Effector memory CD8-positive, alpha-beta T cell (primary cell): ENCODE data around the gene KCNQ1.

Experiments
- ATAC-seq: fragments of 150-1000 bp; cut with Tn5 transposase; replicated peaks from 2 replicates; pipeline ENCODE4 v1.10.0; 2021; ENCODE audit warnings: mild to moderate bottlenecking, moderate library complexity
- DNase-seq, 3 experiments: peaks; one replicate each; pipeline ENCODE4 v3.0.0; 2021
- H3K27ac Mint-ChIP-seq, 2 donors: one replicate each; pipeline ENCODE4 v1.8.0; 2022; ENCODE audit warnings: mild to moderate bottlenecking in 2 of 2, mixed read lengths in 2 of 2, moderate library complexity in 2 of 2
- H3K27me3 Mint-ChIP-seq, 2 donors: one replicate each; pipeline ENCODE4 v1.8.0; 2022; ENCODE audit warnings: mixed read lengths in 2 of 2
- H3K36me3 Mint-ChIP-seq: one replicate; pipeline ENCODE4 v1.8.0; 2022; ENCODE audit warnings: mild to moderate bottlenecking, moderate library complexity, mixed read lengths; ENCODE audit not compliant: insufficient read depth
- H3K4me1 Mint-ChIP-seq, 2 donors: one replicate each; pipeline ENCODE4 v1.8.0; 2022; ENCODE audit warnings: low read depth in 2 of 2, mixed read lengths in 2 of 2
- H3K4me3 Mint-ChIP-seq, 2 donors: one replicate each; pipeline ENCODE4 v1.8.0; 2022; ENCODE audit warnings: mild to moderate bottlenecking in 2 of 2, mixed read lengths in 2 of 2, moderate library complexity in 2 of 2
- H3K9me3 Mint-ChIP-seq, 2 donors: one replicate each; pipeline ENCODE4 v1.8.0; 2022; ENCODE audit warnings: mixed read lengths in 2 of 2

KCNQ1 gene

DNA sequence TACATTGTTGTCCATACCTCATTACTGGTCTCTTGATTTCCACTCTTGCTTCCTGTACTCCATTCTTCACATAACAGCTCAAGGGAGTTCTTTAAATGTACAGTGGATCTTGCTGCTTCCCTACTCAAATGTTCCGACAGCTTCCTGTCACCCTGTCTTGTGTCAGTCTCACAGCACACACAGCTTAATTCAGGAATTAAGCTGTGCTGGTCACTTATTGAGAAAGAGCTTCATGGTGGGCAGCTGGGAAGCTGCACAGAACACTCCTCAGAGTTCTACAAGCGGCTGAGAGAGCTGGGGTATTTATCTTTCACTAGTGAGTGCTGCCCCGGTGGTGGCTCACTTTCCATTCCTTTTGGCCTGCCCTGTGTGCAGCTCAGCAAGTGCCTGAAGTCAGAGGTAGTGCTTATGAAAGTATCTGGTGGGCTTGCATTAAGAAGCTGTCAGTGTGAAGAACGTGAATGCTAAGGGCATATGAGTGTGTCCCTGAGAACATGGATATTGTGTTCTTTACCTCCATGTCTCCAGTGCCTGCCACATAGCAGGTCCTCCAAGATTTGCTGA lies 206.3 kb downstream of the KCNQ1 start:
- ATAC-seq (no peak), DNase-seq (no peak)
- H3K36me3 Mint-ChIP-seq: no peaks in the 10 kb centered on the region
- no peak overlapping the region for H3K4me3 Mint-ChIP-seq
- H3K9me3 Mint-ChIP-seq: peaks cover 15 to 32% of the 10 kb centered on the region in 2 donors
- H3K27ac Mint-ChIP-seq: no peak overlapping the region
- no peaks in the 10 kb centered on the region for H3K4me1 Mint-ChIP-seq
- H3K27me3 Mint-ChIP-seq: peaks cover 27 to 30% of the 10 kb centered on the region in 2 donors

DNA sequence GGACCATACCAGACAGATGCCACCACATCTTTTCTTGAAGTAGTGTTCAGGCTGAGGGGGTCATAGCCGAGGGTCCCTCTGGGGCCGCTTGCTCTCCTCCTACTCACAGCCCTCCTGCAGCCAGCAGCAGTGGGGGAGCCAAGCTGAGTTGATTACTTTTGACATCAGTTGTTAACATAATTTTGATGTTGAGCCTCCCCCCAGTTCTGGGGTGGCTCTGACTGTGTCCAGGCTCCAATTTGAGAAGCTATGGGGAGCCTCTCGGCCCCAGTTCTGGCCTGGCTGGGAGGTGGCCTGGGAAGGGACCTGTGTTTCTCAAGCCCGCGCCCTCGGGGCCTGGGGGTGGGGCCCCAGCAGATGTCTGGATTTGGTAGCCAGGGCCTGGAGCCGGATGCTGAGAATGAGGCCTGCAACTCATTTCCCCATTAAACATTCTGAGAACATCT lies 207.0 kb downstream of the KCNQ1 start:
- Mint-ChIP-seq H3K4me3 (no peak overlapping the region), H3K4me1 (no peaks in the 10 kb centered on the region), H3K27ac (no peak overlapping the region), H3K9me3 (peaks cover 15 to 31% of the 10 kb centered on the region in 2 donors), H3K36me3 (no peaks in the 10 kb centered on the region), H3K27me3 (peaks cover 29% of the 10 kb centered on the region in 2 donors)
- no peak for DNase-seq
- ATAC-seq: no peak

DNA sequence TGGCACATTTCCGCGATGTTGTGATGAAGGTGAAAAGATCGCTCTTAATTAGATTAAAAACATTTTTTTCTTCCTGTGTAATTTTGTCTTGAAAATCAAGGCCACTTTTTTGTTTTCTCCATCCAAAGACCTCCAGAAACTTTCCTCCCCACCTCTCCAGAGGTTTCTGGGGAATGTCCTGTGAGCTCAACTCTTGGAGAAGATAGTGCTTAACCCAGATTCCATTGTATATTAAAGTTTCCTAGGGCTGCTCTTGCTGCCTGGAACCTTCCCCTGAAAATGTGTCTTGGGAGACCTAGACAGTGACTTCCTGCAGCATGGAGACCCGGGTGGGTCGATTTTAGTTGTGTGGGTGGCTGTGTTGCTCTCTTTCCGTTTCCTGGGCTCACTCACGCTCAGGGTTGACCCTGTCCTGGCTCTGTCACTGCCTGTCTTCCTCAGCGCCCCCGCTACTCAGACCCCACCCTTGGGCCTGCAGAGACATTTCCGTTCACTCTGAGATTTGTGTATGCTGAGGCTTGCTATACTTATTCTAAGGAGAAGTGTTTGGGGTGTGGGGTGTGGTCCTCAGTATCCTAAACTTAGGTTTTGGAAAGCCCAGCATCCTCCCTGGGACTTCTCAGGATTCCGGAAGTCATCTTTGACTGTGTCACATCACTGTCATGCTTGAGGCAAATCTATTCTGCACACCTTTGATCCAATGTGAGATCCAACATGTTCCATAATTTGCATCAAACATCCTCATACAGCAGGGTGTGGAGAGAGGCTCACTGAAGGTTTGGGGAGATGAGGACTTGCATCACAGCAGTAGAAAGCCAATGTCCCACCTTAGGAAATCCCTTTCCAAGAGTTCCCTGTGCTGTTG lies 207.8 kb downstream of the KCNQ1 start:
- Mint-ChIP-seq H3K27ac (no peak overlapping the region), H3K4me3 (no peak overlapping the region), H3K9me3 (peaks cover 12 to 25% of the 10 kb centered on the region in 2 donors), H3K4me1 (no peaks in the 10 kb centered on the region), H3K27me3 (peaks cover 21 to 23% of the 10 kb centered on the region in 2 donors), H3K36me3 (no peaks in the 10 kb centered on the region)
- DNase-seq: no peak
- ATAC-seq: no peak

DNA sequence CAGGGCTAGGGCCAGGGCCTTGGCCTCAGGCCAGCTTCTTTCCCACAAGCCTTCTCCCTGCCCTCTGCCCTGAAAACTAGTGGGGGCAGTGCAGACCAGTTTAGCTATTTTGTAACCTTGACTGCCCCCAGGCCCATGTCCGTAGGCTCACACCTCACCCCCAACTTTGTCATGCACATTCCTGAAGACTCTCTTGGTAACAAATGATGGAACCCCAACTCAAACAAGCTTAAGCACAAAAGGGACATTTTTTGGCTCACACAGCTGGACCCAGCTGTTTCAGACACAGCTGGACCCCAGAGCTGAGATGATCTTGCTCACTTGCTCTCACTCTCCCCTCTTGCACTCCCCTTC lies 208.4 kb downstream of the KCNQ1 start:
- H3K9me3 Mint-ChIP-seq: peaks cover 12 to 25% of the 10 kb centered on the region in 2 donors
- H3K4me3 Mint-ChIP-seq: no peak overlapping the region
- H3K27ac Mint-ChIP-seq: no peak overlapping the region
- no peaks in the 10 kb centered on the region for H3K4me1 Mint-ChIP-seq
- H3K27me3 Mint-ChIP-seq: peaks cover 21 to 23% of the 10 kb centered on the region in 2 donors
- H3K36me3 Mint-ChIP-seq: no peaks in the 10 kb centered on the region
- ATAC-seq: no peak
- DNase-seq: no peak

DNA sequence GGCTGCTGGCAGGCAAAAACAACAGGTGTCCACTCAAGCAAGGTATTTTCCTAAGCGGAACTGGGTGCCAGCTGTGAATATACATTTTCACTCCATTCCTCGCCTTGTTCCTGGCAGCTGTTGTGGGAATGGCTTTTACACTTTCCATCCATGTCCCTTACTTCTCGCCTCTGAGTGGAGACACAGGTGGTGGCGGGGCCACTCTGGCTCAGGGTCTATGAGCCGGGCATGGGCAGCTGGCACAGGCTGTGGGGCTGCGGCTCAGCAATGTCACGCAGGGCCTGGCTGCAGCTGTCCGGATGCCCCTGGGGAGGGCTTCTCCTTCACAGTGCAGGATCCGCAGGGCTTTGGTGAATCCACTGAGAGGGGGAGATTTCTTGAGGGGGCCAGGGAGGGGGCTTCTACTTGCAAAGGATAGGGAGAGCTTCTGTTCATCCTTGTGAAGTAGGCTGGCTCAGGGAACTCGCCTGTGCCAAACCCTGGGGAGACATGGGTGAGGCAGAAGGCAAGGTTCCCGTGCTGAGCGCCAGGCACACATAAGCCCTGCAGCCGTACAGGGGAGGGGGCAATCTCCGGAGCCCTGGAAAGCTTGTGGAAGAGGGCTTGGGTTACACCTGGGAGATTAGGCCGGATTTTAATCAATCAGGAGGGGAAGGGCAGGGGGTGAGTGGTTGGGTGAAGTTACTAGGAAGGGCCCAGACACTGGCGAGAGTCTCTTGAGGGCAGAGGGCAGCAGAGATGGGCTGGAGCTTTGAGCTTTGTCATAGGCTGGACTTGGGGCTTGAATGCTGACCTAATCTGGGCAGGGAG lies 209.3 kb downstream of the KCNQ1 start:
- H3K27me3 Mint-ChIP-seq: peaks cover 20 to 21% of the 10 kb centered on the region in 2 donors
- no peak overlapping the region for H3K27ac Mint-ChIP-seq
- no peaks in the 10 kb centered on the region for H3K36me3 Mint-ChIP-seq
- no peak for DNase-seq
- H3K4me3 Mint-ChIP-seq: no peak overlapping the region
- no peaks in the 10 kb centered on the region for H3K4me1 Mint-ChIP-seq
- peaks cover 12 to 20% of the 10 kb centered on the region in 2 donors for H3K9me3 Mint-ChIP-seq
- ATAC-seq: no peak

DNA sequence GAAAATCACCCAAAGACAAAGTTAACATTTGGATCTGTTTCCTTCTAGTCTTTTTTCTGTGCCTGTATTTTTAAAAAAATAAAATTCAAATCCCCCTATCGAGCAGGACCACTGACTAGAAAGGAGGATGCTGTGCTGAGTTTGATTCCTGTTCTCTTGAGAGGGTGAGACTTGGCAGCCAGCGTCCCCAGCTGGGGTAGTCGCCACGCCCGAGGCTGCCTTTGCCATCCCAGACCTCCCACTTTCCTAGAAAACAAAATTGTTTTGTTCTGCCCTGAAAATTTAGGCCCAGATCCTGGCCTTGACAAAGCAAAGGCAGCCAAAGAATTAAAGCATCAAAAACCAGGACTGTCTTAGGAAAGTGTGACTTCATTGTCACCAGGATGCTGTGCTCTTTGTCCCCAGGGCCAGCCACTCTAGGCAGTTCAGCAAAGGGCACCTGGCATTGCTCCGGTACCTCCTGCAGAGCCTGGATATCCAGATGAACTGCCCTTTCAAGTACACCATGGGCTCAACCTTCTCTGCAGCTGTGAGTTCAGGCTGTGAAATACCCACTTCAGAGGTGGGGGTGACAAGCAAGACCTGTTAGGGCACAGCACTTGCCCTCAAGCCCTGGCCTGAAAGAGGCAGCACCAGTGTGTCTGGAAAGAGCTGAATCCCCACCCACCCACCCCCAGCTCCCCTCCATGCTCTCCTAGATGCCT lies 210.4 kb downstream of the KCNQ1 start:
- Mint-ChIP-seq H3K9me3 (peaks cover 4 to 12% of the 10 kb centered on the region in 2 donors), H3K36me3 (no peaks in the 10 kb centered on the region), H3K27me3 (peaks cover 13 to 21% of the 10 kb centered on the region in 2 donors), H3K4me3 (no peak overlapping the region), H3K27ac (no peak overlapping the region), H3K4me1 (no peaks in the 10 kb centered on the region)
- ATAC-seq: no peak
- no peak for DNase-seq

DNA sequence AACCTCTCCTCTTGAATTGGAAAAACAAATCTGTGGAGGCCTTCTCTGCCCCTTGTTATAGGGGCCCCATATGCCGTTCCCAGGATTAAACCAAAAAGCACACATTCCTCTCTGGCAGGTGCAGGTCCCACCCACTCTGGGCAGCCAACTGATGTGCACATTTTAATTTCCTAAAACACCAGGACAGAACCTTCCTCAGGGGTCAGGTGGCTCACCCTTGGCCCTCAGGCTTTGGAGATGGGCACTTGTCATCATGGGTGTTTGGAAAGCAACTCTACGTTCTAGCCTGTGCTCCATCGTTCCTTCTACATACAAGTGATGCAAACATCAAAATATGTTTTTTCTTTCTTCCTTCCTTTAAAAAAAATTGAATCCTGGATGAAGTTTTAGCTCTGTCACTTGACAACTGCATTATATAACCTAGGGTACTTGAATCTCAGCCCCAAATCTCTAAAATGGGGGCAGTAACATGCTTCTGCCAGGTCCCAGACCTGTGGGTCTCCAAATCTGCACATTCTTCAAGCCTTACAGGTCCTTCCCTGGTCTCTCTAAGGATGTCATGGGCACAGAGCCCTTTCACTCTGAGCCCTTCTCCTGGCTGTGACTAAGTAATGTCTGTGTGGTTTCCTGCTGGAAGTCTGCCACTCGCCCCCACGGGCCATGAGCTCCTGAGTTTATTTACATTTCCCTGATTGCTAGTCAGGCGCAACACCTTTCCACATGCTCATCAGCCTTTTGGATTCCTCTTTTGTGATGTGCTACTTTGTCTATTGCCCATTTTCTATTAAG lies 211.2 kb downstream of the KCNQ1 start:
- Mint-ChIP-seq H3K27ac (no peak overlapping the region), H3K36me3 (peaks cover 2% of the 10 kb centered on the region), H3K4me3 (no peak overlapping the region), H3K9me3 (peaks cover 0 to 8% of the 10 kb centered on the region in 2 donors), H3K4me1 (no peaks in the 10 kb centered on the region), H3K27me3 (peaks cover 13 to 21% of the 10 kb centered on the region in 2 donors)
- ATAC-seq: no peak
- no peak for DNase-seq

DNA sequence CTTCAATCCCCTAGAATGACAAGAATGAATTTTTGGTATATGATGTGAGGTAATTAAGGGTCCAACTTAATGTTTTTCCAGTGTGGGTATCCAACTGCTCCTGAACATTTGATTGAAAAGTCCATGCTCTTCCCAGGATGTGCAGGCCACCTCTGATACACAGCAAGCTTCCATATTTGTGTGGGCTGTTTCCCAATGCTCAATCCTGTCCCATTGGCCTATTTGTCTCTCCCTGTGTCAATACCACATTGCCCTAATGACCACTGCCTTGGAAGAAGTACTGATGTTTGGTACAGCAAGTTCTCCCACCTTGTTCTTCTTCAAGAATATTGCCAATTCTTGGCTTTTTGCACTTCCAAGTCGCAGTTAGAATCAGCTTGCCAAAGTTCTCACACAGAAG lies 212.1 kb downstream of the KCNQ1 start:
- DNase-seq (no peak), ATAC-seq (no peak)
- Mint-ChIP-seq H3K36me3 (peaks cover 5% of the 10 kb centered on the region), H3K4me3 (no peak overlapping the region), H3K4me1 (no peaks in the 10 kb centered on the region), H3K27me3 (peaks cover 13 to 21% of the 10 kb centered on the region in 2 donors), H3K9me3 (peaks cover 0 to 8% of the 10 kb centered on the region in 2 donors), H3K27ac (no peak overlapping the region)

DNA sequence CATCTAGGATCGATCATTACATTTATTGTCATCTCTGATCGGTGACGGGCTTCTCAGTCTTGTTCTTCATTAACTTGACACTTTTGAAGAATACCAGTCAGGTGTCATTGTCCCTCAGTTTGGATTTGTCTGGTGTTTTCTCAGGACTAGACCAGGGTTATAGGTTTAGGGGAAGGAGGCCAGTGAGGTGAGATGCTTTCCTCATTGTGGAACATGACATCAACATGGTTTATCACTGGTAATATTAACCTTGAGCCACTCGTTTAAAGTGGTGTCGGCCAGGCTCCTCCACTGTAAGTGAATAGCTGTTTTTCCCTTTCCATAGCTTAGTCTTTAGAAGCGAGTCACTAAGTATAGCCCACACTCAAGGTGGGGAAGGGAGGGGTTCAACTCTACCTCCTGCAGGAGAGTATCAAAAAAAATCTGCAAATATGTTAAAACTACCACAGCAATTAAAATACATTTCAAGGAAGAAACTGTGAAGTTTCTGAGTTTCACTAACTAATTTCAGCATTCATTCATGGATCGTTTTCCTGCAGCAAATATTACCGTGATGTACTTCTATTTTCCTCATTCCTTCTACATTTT lies 213.0 kb downstream of the KCNQ1 start:
- Mint-ChIP-seq H3K4me3 (no peak overlapping the region), H3K27me3 (peaks cover 11 to 17% of the 10 kb centered on the region in 2 donors), H3K9me3 (peaks cover 0 to 8% of the 10 kb centered on the region in 2 donors), H3K4me1 (no peaks in the 10 kb centered on the region), H3K36me3 (peaks cover 5% of the 10 kb centered on the region), H3K27ac (no peak overlapping the region)
- ATAC-seq (no peak), DNase-seq (no peak)

DNA sequence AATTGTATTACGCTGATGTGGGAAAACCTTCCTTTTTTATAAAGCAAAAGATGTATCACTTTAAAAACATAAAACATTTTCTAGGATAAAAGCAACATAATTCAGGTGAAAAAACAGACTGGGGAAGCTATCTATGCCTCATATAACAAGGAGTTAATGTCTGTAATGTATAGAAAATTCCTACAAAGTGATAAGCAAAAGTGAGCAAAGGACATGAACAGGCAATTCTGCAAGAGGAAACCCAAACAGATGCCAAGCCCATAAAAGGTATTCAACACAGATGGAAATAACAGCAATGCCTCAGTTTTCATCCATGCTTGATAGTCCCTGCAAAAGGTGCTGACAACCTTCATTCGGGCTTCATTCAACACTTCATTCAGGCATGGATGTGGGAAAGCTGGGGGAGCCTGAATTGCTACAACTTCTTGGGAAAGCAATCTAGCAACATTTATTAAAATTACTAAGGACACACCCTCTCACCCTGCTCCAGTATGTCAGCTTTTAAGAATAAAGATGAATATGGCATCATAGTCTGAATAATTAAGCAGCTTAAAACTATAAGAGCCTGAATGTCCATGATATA lies 215.6 kb downstream of the KCNQ1 start:
- peaks cover 5% of the 10 kb centered on the region for H3K36me3 Mint-ChIP-seq
- peaks cover 0 to 8% of the 10 kb centered on the region in 2 donors for H3K9me3 Mint-ChIP-seq
- no peak overlapping the region for H3K27ac Mint-ChIP-seq
- H3K27me3 Mint-ChIP-seq: peaks cover 6 to 13% of the 10 kb centered on the region in 2 donors
- H3K4me1 Mint-ChIP-seq: no peaks in the 10 kb centered on the region
- H3K4me3 Mint-ChIP-seq: no peak overlapping the region
- ATAC-seq (no peak), DNase-seq (no peak)

DNA sequence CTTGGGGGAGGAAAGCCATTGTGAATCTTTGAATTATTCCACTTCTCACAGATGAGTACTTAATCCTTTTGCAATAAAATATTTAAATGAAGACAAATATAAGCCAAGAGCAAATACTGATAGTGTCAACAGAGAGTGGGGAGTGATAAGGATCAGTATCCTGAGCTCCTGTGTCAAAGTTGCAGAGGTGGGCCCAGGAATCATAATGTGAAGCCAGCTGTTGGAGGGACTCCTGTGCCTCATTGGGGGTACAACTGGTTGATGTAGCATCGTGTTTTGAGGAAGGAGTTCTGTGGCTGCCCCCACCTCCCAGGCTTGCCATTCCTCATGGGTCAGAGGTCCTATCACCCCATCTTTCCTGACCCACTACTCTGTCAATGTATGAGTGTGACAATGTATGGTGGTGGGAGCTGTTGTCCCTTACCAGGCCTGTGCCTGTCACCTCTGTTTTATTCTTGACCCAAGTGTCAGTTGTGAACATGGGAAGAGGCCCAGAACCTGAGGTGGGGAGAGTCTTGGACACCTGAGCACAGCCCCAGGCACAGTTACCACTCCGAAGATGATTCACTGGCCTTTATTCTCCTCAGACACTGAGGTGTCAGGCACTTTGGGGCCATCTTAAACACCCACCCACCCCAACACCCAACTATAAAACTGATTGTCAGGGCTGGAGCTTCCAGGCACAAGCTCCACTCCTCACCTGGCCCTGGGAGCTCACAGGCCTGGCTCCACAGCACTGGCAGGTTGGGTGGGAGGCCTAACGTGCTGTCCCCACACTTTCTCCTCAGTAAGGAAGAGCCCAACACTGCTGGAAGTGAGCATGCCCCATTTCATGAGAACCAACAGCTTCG lies 216.6 kb downstream of the KCNQ1 start:
- peaks cover 5% of the 10 kb centered on the region for H3K36me3 Mint-ChIP-seq
- no peak for DNase-seq
- no peak overlapping the region for H3K27ac Mint-ChIP-seq
- H3K4me1 Mint-ChIP-seq: no peaks in the 10 kb centered on the region
- H3K9me3 Mint-ChIP-seq: peaks cover 0 to 8% of the 10 kb centered on the region in 2 donors
- no peak overlapping the region for H3K4me3 Mint-ChIP-seq
- peaks cover 0 to 5% of the 10 kb centered on the region in 2 donors for H3K27me3 Mint-ChIP-seq
- no peak for ATAC-seq
